Mesenchymal stem cell (in vitro differentiated cells and primary cell): ENCODE data around the gene HDAC7.

Experiments used
- DNase-seq: peaks from one replicate; pipeline ENCODE4 v3.0.0-alpha.2; 2013
- H2AFZ ChIP-seq: one replicate; pipeline ENCODE4 v1.6.1; 2013; ENCODE audit warnings: low read depth, mild to moderate bottlenecking, control low read depth, inconsistent platforms, low read length, moderate library complexity
- H2AK5ac ChIP-seq: 2 replicates; pipeline ENCODE4 v1.6.1; 2013; ENCODE audit warnings: low read length, moderate library complexity, mild to moderate bottlenecking, inconsistent platforms; ENCODE audit not compliant: severe bottlenecking
- H2BK120ac ChIP-seq: one replicate; pipeline ENCODE4 v1.6.1; 2013; ENCODE audit warnings: low read depth, mild to moderate bottlenecking, inconsistent platforms, low read length, moderate library complexity
- H2BK12ac ChIP-seq, 2 experiments: one replicate each; pipeline ENCODE4 v1.6.1; 2013; ENCODE audit warnings: inconsistent platforms in 2 of 2, low read length in 2 of 2, mild to moderate bottlenecking in 2 of 2, moderate library complexity in 2 of 2, control low read depth in 1 of 2
- H2BK15ac ChIP-seq: one replicate; pipeline ENCODE4 v1.6.1; 2013; ENCODE audit warnings: mild to moderate bottlenecking, low read depth, inconsistent platforms; ENCODE audit not compliant: poor library complexity, severe bottlenecking
- H2BK5ac ChIP-seq: 2 replicates; pipeline ENCODE4 v1.6.1; 2013; ENCODE audit warnings: low read depth, mild to moderate bottlenecking, low read length, control low read depth, inconsistent platforms; ENCODE audit not compliant: poor library complexity, severe bottlenecking
- H3K14ac ChIP-seq, 2 experiments: one replicate each; pipeline ENCODE4 v1.6.1; 2013; ENCODE audit warnings: inconsistent platforms in 2 of 2, low read length in 2 of 2, control low read depth in 1 of 2, mild to moderate bottlenecking in 1 of 2, moderate library complexity in 1 of 2
- H3K18ac ChIP-seq, 2 experiments: one replicate each; pipeline ENCODE4 v1.6.1; 2013; ENCODE audit warnings: inconsistent platforms in 2 of 2, low read length in 2 of 2, control low read depth in 1 of 2, low read depth in 1 of 2, mild to moderate bottlenecking in 1 of 2
- H3K23ac ChIP-seq, 2 experiments: one replicate each; pipeline ENCODE4 v1.6.1; 2013; ENCODE audit warnings: inconsistent platforms in 2 of 2, low read length in 2 of 2, mild to moderate bottlenecking in 2 of 2, moderate library complexity in 2 of 2, control low read depth in 1 of 2
- H3K27ac ChIP-seq: 2 replicates; pipeline ENCODE4 v1.5.1; 2013; ENCODE audit warnings: mild to moderate bottlenecking, moderate library complexity, low read length, control low read depth, inconsistent platforms; ENCODE audit not compliant: poor library complexity, severe bottlenecking
- H3K27me3 ChIP-seq, 2 experiments: 2 replicates each; pipeline versions ENCODE4 v1.6.1 to v1.7.0; 2013; ENCODE audit warnings: low read length in 2 of 2, mild to moderate bottlenecking in 2 of 2, moderate library complexity in 2 of 2, control low read depth in 1 of 2, inconsistent platforms in 1 of 2; ENCODE audit not compliant: control insufficient read depth in 1 of 2, insufficient read depth in 1 of 2
- H3K36me3 ChIP-seq, 2 experiments: 2 replicates each; pipeline versions ENCODE4 v1.6.1 to v1.7.0; 2013; ENCODE audit warnings: low read length in 2 of 2, control low read depth in 1 of 2, inconsistent platforms in 1 of 2, low read depth in 1 of 2, mild to moderate bottlenecking in 1 of 2; ENCODE audit not compliant: insufficient read depth in 2 of 2, control insufficient read depth in 1 of 2
- H3K4ac ChIP-seq, 2 experiments: one replicate each; pipeline ENCODE4 v1.6.1; 2013; ENCODE audit warnings: inconsistent platforms in 2 of 2, low read length in 2 of 2, mild to moderate bottlenecking in 2 of 2, moderate library complexity in 2 of 2, control low read depth in 1 of 2, low read depth in 1 of 2
- H3K4me1 ChIP-seq: 2 replicates; pipeline ENCODE4 v1.6.1; 2013; ENCODE audit warnings: low read depth, low read length, control low read depth; ENCODE audit not compliant: control insufficient read depth, insufficient read depth
- H3K4me2 ChIP-seq: 2 replicates; pipeline ENCODE4 v1.6.1; 2013; ENCODE audit warnings: low read length, mild to moderate bottlenecking, inconsistent platforms; ENCODE audit not compliant: poor library complexity, severe bottlenecking
- H3K4me3 ChIP-seq, 2 experiments: 2 replicates each; pipeline versions ENCODE4 v1.5.1 to v1.7.0; 2013; ENCODE audit warnings: low read length in 2 of 2, mild to moderate bottlenecking in 2 of 2, control low read depth in 1 of 2, low read depth in 1 of 2; ENCODE audit not compliant: insufficient read depth in 1 of 2
- H3K79me1 ChIP-seq: replicated peaks from 2 replicates; pipeline ENCODE4 v1.6.1; 2013; ENCODE audit warnings: mild to moderate bottlenecking, control low read depth, low read length, inconsistent platforms; ENCODE audit not compliant: poor library complexity, severe bottlenecking
- H3K9ac ChIP-seq: 2 replicates; pipeline ENCODE4 v1.7.0; 2013; ENCODE audit warnings: mild to moderate bottlenecking, low read length, moderate library complexity
- H3K9me3 ChIP-seq: 2 replicates; pipeline ENCODE4 v1.7.0; 2013; ENCODE audit warnings: mild to moderate bottlenecking, low read length; ENCODE audit not compliant: control insufficient read depth
- H4K8ac ChIP-seq: one replicate; pipeline ENCODE4 v1.6.1; 2013; ENCODE audit warnings: inconsistent platforms, mild to moderate bottlenecking, low read length, moderate library complexity
- H4K91ac ChIP-seq: one replicate; pipeline ENCODE4 v1.6.1; 2013; ENCODE audit warnings: mild to moderate bottlenecking, low read length, inconsistent platforms
- WGBS: methylation state at CpG from one replicate; pipeline ENCODE4 v1.1.7; 2013; ENCODE audit warnings: mixed read lengths; 5-methylcytosine and 5-hydroxymethylcytosine counted together

Gene HDAC7

GRCh38 chr12:47770086-47770726, 49.5 kb downstream of the HDAC7 start:
- no peak overlapping the region for H3K9ac ChIP-seq
- no peak overlapping the region for H2AFZ ChIP-seq
- no peaks in the 10 kb centered on the region for H3K9me3 ChIP-seq
- H3K27me3 ChIP-seq, result no peaks in the 10 kb centered on the region
- no peak overlapping the region for H3K27ac ChIP-seq
- no peak overlapping the region for H4K8ac ChIP-seq
- no peak overlapping the region for H4K91ac ChIP-seq
- H3K4ac ChIP-seq, result no peak overlapping the region
- 88% methylated on average over 3 of the region's 3 CpGs for WGBS
- no peak overlapping the region for H3K23ac ChIP-seq
- no peak overlapping the region for H2BK5ac ChIP-seq
- no peak overlapping the region for H2BK15ac ChIP-seq
- H3K79me1 ChIP-seq, result peaks cover 9% of the 10 kb centered on the region
- H3K4me2 ChIP-seq, result no peak overlapping the region
- peak overlapping the region; percentile 49 for H2AK5ac ChIP-seq
- no peak overlapping the region for H3K14ac ChIP-seq
- no peak overlapping the region for H3K4me3 ChIP-seq
- H3K4me1 ChIP-seq, result peaks cover 41% of the 10 kb centered on the region
- no peak overlapping the region for H3K18ac ChIP-seq
- DNase-seq, result no peak
- no peaks in the 10 kb centered on the region for H3K36me3 ChIP-seq
- H2BK120ac ChIP-seq, result no peak overlapping the region
- no peak overlapping the region for H2BK12ac ChIP-seq

GRCh38 chr12:47769234-47770085, 50.2 kb downstream of the HDAC7 start:
- H3K4me2 ChIP-seq, result no peak overlapping the region
- no peak for DNase-seq

GRCh38 chr12:47768323-47768811, 51.3 kb downstream of the HDAC7 start:
- WGBS, result 47% methylated on average over 2 of the region's 2 CpGs
- H2BK120ac ChIP-seq, result no peak overlapping the region
- DNase-seq, result no peak

More at GRCh38 chr12:47769234-47770085, 50.2 kb downstream of the HDAC7 start:
- H2BK5ac ChIP-seq, result no peak overlapping the region
- no peak overlapping the region for H4K91ac ChIP-seq
- H3K18ac ChIP-seq, result no peak overlapping the region
- 88% methylated on average over 3 of the region's 4 CpGs for WGBS
- H4K8ac ChIP-seq, result no peak overlapping the region
- peak overlapping the region; percentile 93 for H2AK5ac ChIP-seq
- H3K4me1 ChIP-seq, result peaks cover 36% of the 10 kb centered on the region
- peaks cover 5% of the 10 kb centered on the region for H3K79me1 ChIP-seq
- no peak overlapping the region for H2BK120ac ChIP-seq
- no peaks in the 10 kb centered on the region for H3K27me3 ChIP-seq
- H3K9ac ChIP-seq, result no peak overlapping the region
- no peak overlapping the region for H3K14ac ChIP-seq
- H2AFZ ChIP-seq, result no peak overlapping the region
- H2BK12ac ChIP-seq, result no peak overlapping the region
- no peak overlapping the region for H2BK15ac ChIP-seq
- no peak overlapping the region for H3K4me3 ChIP-seq
- peak overlapping the region; percentile 66 for H3K27ac ChIP-seq
- no peaks in the 10 kb centered on the region for H3K9me3 ChIP-seq
- H3K23ac ChIP-seq, result no peak overlapping the region
- no peaks in the 10 kb centered on the region for H3K36me3 ChIP-seq
- H3K4ac ChIP-seq, result no peak overlapping the region

DNA sequence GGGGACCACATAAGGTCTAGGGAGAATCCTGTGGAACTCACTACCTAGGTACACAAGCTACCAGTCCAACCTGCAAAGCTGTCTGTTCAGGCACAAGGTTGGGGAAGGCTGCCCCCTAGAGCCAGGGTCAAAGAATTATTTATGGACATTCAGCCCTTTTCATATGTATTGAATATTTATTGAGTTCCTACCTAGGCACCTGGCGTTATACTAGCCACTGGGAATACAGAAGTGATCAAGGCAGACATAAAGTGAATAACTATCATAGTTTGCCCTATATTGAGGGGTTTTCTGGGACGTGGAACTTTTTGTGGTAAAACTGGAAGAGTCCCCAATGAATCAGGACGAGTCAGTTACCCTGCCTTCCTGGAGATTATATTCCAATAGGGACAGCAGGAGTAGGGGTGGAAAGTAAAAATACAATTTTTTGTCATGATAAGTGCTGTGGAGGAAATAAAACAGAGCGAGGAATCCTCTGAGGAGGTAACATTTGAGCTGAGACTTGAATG, 52.4 kb downstream of the HDAC7 start:
- peaks cover 45% of the 10 kb centered on the region for H3K4me1 ChIP-seq
- H3K9ac ChIP-seq, result no peak overlapping the region
- no peak overlapping the region for H3K14ac ChIP-seq
- H4K91ac ChIP-seq, result no peak overlapping the region
- H3K4me2 ChIP-seq, result peak overlapping the region; percentile 15
- H3K27ac ChIP-seq, result no peak overlapping the region
- H2BK5ac ChIP-seq, result no peak overlapping the region
- no peak overlapping the region for H2AFZ ChIP-seq
- no peaks in the 10 kb centered on the region for H3K27me3 ChIP-seq
- H3K23ac ChIP-seq, result no peak overlapping the region
- 61% methylated on average over 4 of the region's 4 CpGs for WGBS
- no peaks in the 10 kb centered on the region for H3K9me3 ChIP-seq
- no peak overlapping the region for H2BK15ac ChIP-seq
- H2AK5ac ChIP-seq, result peak overlapping the region; percentile 68
- no peak overlapping the region for H4K8ac ChIP-seq
- no peak overlapping the region for H3K4ac ChIP-seq
- H3K4me3 ChIP-seq, result no peak overlapping the region
- no peak for DNase-seq
- no peak overlapping the region for H2BK12ac ChIP-seq
- no peak overlapping the region for H3K18ac ChIP-seq
- no peaks in the 10 kb centered on the region for H3K36me3 ChIP-seq
- H3K79me1 ChIP-seq, result no peaks in the 10 kb centered on the region
- no peak overlapping the region for H2BK120ac ChIP-seq

More at GRCh38 chr12:47768323-47768811, 51.3 kb downstream of the HDAC7 start:
- H3K14ac ChIP-seq, result no peak overlapping the region
- no peak overlapping the region for H2BK15ac ChIP-seq
- peak overlapping the region; percentile 29 for H3K4me2 ChIP-seq
- H3K79me1 ChIP-seq, result no peaks in the 10 kb centered on the region
- no peak overlapping the region for H3K18ac ChIP-seq
- H3K4ac ChIP-seq, result no peak overlapping the region
- H3K9me3 ChIP-seq, result no peaks in the 10 kb centered on the region
- no peak overlapping the region for H2AFZ ChIP-seq
- H2AK5ac ChIP-seq, result peak overlapping the region; percentile 59
- no peaks in the 10 kb centered on the region for H3K36me3 ChIP-seq
- H3K4me3 ChIP-seq, result no peak overlapping the region
- H3K27ac ChIP-seq, result peak overlapping the region; percentile 85
- H3K4me1 ChIP-seq, result peaks cover 41% of the 10 kb centered on the region
- H4K8ac ChIP-seq, result no peak overlapping the region
- H3K23ac ChIP-seq, result no peak overlapping the region
- H4K91ac ChIP-seq, result no peak overlapping the region
- H2BK12ac ChIP-seq, result no peak overlapping the region
- H2BK5ac ChIP-seq, result no peak overlapping the region
- H3K9ac ChIP-seq, result no peak overlapping the region
- no peaks in the 10 kb centered on the region for H3K27me3 ChIP-seq
